Measurements from ENCODE around the gene APOBEC4.
A peak's percentile ranks its signal among the peaks of the same experiment; 100 is the strongest.
"Not testable (repeated sequence)": the region's sequence is repeated elsewhere in the genome, so short reads cannot be mapped to it uniquely, and the experiment has no call there.

The APOBEC4 gene, protein sequence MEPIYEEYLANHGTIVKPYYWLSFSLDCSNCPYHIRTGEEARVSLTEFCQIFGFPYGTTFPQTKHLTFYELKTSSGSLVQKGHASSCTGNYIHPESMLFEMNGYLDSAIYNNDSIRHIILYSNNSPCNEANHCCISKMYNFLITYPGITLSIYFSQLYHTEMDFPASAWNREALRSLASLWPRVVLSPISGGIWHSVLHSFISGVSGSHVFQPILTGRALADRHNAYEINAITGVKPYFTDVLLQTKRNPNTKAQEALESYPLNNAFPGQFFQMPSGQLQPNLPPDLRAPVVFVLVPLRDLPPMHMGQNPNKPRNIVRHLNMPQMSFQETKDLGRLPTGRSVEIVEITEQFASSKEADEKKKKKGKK

GRCh38 chr1:183652547-183653461 lies at the start of gene APOBEC4:
Gene APOBEC4, minus strand, starts transcription at chr1:183653316. Its CDS starts 4,535 bp downstream, at chr1:183648781.
- no peak for DNase-seq (ENCODE audit: low read depth in 1 of 2, low spot score in 1 of 2)

DNA sequence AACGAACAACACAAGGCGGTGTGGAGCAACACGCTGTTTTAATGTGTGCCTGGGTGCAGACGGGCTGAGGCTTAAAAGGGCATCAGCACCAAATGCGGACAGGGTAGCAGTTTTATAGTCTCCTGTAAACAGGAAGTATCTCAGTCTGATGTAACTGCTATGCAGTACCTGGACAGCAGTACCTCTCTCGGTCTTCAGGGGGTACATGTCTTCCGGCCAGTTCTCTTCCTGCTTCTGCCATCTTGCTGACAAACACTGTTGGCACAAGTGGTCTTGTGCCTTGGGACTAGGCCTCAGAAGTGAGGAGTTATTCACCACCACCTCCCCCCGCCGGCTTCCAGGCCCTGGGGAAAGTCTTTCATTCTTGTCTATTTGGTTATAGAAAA lies 49.7 kb upstream of the APOBEC4 start:
- no peak for DNase-seq (ENCODE audit: low read depth in 1 of 2, low spot score in 1 of 2)

DNA sequence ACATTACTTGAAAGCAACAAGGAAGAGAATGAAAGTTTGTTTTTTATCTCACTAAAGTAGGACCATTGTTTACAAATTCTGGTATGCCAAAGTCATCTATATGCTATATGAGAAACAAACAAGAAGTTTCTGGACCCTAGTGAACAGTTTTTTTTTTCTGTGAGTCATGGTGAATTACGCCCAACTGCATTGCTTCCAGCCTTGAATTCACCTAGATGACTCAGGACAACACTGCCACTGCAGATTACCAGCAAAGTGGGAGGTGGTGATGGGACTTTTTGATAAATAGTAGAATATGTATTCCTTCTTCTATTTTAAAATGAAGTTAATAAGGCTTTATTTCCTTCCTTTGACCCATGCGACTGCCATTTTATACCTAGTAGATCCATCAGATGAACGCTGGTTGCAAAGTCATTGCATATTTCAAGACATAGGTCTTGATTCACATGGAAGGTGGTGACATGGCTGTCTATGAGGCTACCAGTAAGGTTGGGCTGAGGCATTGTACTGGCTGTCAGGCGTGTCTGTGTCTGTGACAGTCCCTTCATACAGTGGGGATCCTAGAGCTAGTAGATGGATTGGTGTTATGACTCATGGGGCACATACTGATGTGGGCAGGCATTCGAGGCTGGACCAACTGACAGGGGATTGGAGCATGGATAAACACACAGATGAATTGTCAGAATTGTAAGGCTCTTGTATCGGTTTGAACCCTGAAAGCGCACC lies 49.1 kb upstream of the APOBEC4 start:
- no peak for DNase-seq (ENCODE audit: low read depth in 1 of 2, low spot score in 1 of 2)

GRCh38 chr1:183699616-183700160 lies 46.6 kb upstream of the APOBEC4 start:
- DNase-seq (ENCODE audit: low read depth in 1 of 2, low spot score in 1 of 2) = no peak

- no peak for DNase-seq (ENCODE audit: low read depth in 1 of 2, low spot score in 1 of 2)
Measured at GRCh38 chr1:183697814-183698590, 44.9 kb upstream of the APOBEC4 start.

GRCh38 chr1:183696981-183697380 lies 43.9 kb upstream of the APOBEC4 start:
- no peak for DNase-seq (ENCODE audit: low read depth in 1 of 2, low spot score in 1 of 2)

GRCh38 chr1:183694755-183695154 lies 41.6 kb upstream of the APOBEC4 start:
- no peak for DNase-seq (ENCODE audit: low read depth in 1 of 2, low spot score in 1 of 2)

DNA sequence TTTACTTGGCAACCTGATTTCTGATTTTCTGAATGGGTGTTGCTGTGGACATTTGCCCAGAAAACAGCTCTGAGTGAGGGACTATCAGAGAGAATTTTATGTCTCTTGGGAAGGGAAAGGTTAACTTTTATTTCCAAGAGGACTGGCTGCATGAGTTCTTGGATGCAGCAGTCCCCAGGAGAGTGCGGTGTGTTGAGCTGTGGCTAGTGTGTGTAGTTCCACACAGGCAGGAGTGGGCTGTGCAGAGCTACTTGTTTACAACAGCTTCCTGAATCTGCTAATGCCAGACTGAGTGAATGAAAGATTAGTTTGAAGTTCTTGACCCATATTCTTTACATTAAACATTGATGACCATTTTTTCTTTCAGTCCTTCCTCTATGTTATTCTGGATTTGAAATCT lies 41.0 kb upstream of the APOBEC4 start:
- DNase-seq (ENCODE audit: low read depth in 1 of 2, low spot score in 1 of 2) = no peak

GRCh38 chr1:183693521-183693920 lies 40.4 kb upstream of the APOBEC4 start:
- DNase-seq (ENCODE audit: low read depth in 1 of 2, low spot score in 1 of 2) = no peak

- DNase-seq (ENCODE audit: low read depth in 1 of 2, low spot score in 1 of 2) = no peak
Measured at GRCh38 chr1:183689762-183690204, 36.7 kb upstream of the APOBEC4 start.

DNA sequence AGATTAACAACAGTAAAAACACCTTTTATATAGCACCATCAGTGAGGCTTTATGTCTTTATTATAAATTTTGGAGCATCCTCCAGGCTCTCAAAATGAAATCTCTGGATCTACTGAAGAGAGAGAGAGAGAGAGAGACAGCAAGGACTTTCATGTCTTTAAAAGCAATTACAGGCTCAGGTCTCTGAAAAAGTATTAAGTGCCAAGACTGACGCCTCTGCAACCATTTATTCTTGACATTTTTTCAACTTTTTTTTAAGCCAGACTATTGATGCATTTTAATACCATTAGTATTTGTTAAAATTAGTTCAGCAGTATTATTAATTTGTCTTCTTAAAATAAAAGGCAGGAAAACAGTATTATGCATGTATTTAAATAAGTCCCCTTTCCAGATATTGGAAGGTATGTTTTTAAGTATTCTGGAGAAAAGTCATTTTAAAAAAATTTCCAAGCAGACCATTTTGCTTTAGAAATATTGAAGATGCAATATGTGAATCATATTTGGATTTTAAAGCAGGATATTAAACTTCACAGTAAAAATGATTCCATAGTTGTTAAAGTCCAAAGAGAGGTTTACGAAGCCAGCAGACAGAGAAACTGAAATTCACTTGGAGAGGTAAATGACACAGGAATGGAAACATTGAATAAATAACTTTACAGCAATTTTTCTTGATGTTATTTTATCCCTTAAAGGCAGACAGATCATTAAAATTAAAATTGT lies 35.4 kb upstream of the APOBEC4 start:
- DNase-seq (ENCODE audit: low read depth in 1 of 2, low spot score in 1 of 2) = no peak

- DNase-seq (ENCODE audit: low read depth in 1 of 2, low spot score in 1 of 2) = no peak
Measured at GRCh38 chr1:183687546-183688304, 34.6 kb upstream of the APOBEC4 start.

- DNase-seq (ENCODE audit: low read depth in 1 of 2, low spot score in 1 of 2) = no peak
Measured at GRCh38 chr1:183686229-183686628, 33.1 kb upstream of the APOBEC4 start.

- peak in 1 of 2 donors; percentile 19 for DNase-seq (ENCODE audit: low read depth in 1 of 2, low spot score in 1 of 2)
Measured at GRCh38 chr1:183685112-183685713, 32.1 kb upstream of the APOBEC4 start.

- DNase-seq (ENCODE audit: low read depth in 1 of 2, low spot score in 1 of 2) = not testable (repeated sequence)
Measured at GRCh38 chr1:183679363-183679762, 26.2 kb upstream of the APOBEC4 start.

GRCh38 chr1:183678819-183679218 lies 25.7 kb upstream of the APOBEC4 start:
- no peak for DNase-seq (ENCODE audit: low read depth in 1 of 2, low spot score in 1 of 2)

- DNase-seq (ENCODE audit: low read depth in 1 of 2, low spot score in 1 of 2) = no peak
Measured at GRCh38 chr1:183676586-183677189, 23.6 kb upstream of the APOBEC4 start.
